Natural killer cell (primary cell): ENCODE data around the gene TMEM94. TPM values are rescaled to one million over a fixed set of nuclear protein-coding genes. Genes with fewer than 3 reads are reported as not detected.

Source experiments
- ATAC-seq, 3 donors: fragments of 150-1000 bp in 2 of 3; fragments of 200-7000 bp in 1 of 3; cut with Tn5 transposase; 1 replicate in 1 of 3; 2 replicates in 2 of 3; pipeline ENCODE4 v1.10.0; 2021; ENCODE audit warnings: mild to moderate bottlenecking in 2 of 3, moderate library complexity in 2 of 3
- DNase-seq, 2 donors: peaks; one replicate each; pipeline versions ENCODE4 v3.0.0 to v3.0.0-alpha.2; 2013 to 2021; ENCODE audit warnings: mixed read lengths in 1 of 2
- H3K27ac ChIP-seq: one replicate; pipeline ENCODE4 v1.5.1; 2013; ENCODE audit warnings: mild to moderate bottlenecking, low read length
- H3K27me3 ChIP-seq: one replicate; pipeline ENCODE4 v1.6.1; 2013; ENCODE audit warnings: low read length; ENCODE audit not compliant: control insufficient read depth, insufficient read depth
- H3K36me3 ChIP-seq: one replicate; pipeline ENCODE4 v1.6.1; 2013; ENCODE audit warnings: low read length; ENCODE audit not compliant: control insufficient read depth, insufficient read depth
- H3K4me1 ChIP-seq: one replicate; pipeline ENCODE4 v1.6.1; 2013; ENCODE audit warnings: low read length; ENCODE audit not compliant: control insufficient read depth, insufficient read depth
- H3K4me3 ChIP-seq: one replicate; pipeline ENCODE4 v1.5.1; 2013; ENCODE audit warnings: low read length
- H3K9me3 ChIP-seq: one replicate; pipeline ENCODE4 v1.6.1; 2013; ENCODE audit warnings: low read length; ENCODE audit not compliant: control insufficient read depth, insufficient read depth
- H3K27ac Mint-ChIP-seq, 2 donors: one replicate each; pipeline ENCODE4 v1.8.0; 2022; ENCODE audit warnings: mild to moderate bottlenecking in 2 of 2, mixed read lengths in 2 of 2, moderate library complexity in 1 of 2
- H3K27me3 Mint-ChIP-seq, 2 donors: one replicate each; pipeline ENCODE4 v1.8.0; 2022; ENCODE audit warnings: low read depth in 2 of 2, mixed read lengths in 2 of 2
- H3K36me3 Mint-ChIP-seq: one replicate; pipeline ENCODE4 v1.8.0; 2022; ENCODE audit warnings: mixed read lengths
- H3K4me1 Mint-ChIP-seq, 2 donors: one replicate each; pipeline ENCODE4 v1.8.0; 2022; ENCODE audit warnings: mixed read lengths in 2 of 2
- H3K4me3 Mint-ChIP-seq: one replicate; pipeline ENCODE4 v1.8.0; 2022; ENCODE audit warnings: mild to moderate bottlenecking, moderate library complexity, mixed read lengths
- H3K9me3 Mint-ChIP-seq, 2 donors: one replicate each; pipeline ENCODE4 v1.8.0; 2022; ENCODE audit warnings: mixed read lengths in 2 of 2
- WGBS: methylation state at CpG from one replicate; pipeline ENCODE4 v1.1.7; 2013; ENCODE audit warnings: missing lambda C conversion rate; ENCODE audit not compliant: insufficient coverage; 5-methylcytosine and 5-hydroxymethylcytosine counted together
- intact Hi-C: fragments of 100-400 bp; cut with micrococcal nuclease; formaldehyde crosslinking; loops from one replicate; pipeline ENCODE4 v1.14.2; 2022
- total RNA-seq, 4 donors: library from RNA; stranded (reverse); fragments of 120-200 nt in 1 of 4; gene quantifications; one replicate each; pipeline versions ENCODE4 v1.2.3 to v1.2.4, GENCODE V29; 2013 to 2022
- TF ChIP-seq, protein P1 (sequence below): fragments of 200-600 bp; IDR thresholded peaks from one replicate; pipeline ENCODE4 v1.8.0; 2022; ENCODE audit warnings: antibody characterized with exemption

TMEM94 gene
- total RNA-seq, 3 donors from 2014 or later (not counting 1 experiment from before 2014, with no cell fraction given), result 84.4 to 142 (median 104) TPM

DNA sequence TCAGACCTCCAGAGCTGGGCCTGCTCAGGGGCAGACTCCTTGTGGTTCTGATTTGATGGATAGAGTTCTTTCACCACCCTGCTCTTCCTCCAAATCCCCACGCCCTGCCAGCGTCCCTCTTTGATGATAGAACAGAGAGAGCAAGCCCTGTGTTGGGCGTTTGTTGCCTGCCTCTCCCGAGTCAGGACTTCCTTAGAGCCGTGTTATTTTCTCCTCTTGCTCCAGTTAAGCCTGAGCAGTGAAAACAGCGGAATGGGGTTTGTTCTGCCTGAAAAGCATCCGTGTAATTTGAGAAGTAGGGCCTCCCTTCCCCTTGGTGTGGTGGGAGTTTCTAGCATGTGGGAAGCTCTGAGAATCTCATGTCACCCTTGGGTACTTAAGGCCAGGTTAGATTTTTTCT is 22.1 kb downstream of the TMEM94 start:
- Mint-ChIP-seq H3K36me3 (no peaks in the 10 kb centered on the region), H3K27me3 (no peaks in the 10 kb centered on the region), H3K4me3 (no peak overlapping the region), H3K9me3 (no peaks in the 10 kb centered on the region), H3K27ac (no peak overlapping the region), H3K4me1 (peaks cover 5 to 9% of the 10 kb centered on the region in 2 donors)
- Histone ChIP-seq H3K27me3 (no peaks in the 10 kb centered on the region), H3K4me1 (no peaks in the 10 kb centered on the region), H3K4me3 (no peak overlapping the region), H3K36me3 (peaks cover 4% of the 10 kb centered on the region), H3K27ac (no peak overlapping the region), H3K9me3 (no peaks in the 10 kb centered on the region)
- TF ChIP-seq, protein P1, sequence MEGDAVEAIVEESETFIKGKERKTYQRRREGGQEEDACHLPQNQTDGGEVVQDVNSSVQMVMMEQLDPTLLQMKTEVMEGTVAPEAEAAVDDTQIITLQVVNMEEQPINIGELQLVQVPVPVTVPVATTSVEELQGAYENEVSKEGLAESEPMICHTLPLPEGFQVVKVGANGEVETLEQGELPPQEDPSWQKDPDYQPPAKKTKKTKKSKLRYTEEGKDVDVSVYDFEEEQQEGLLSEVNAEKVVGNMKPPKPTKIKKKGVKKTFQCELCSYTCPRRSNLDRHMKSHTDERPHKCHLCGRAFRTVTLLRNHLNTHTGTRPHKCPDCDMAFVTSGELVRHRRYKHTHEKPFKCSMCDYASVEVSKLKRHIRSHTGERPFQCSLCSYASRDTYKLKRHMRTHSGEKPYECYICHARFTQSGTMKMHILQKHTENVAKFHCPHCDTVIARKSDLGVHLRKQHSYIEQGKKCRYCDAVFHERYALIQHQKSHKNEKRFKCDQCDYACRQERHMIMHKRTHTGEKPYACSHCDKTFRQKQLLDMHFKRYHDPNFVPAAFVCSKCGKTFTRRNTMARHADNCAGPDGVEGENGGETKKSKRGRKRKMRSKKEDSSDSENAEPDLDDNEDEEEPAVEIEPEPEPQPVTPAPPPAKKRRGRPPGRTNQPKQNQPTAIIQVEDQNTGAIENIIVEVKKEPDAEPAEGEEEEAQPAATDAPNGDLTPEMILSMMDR, result no peak
- ATAC-seq (no peak), DNase-seq (no peak)
- 97% methylated on average over 7 of the region's 7 CpGs for WGBS
- intact Hi-C loops, result no loop called here

DNA sequence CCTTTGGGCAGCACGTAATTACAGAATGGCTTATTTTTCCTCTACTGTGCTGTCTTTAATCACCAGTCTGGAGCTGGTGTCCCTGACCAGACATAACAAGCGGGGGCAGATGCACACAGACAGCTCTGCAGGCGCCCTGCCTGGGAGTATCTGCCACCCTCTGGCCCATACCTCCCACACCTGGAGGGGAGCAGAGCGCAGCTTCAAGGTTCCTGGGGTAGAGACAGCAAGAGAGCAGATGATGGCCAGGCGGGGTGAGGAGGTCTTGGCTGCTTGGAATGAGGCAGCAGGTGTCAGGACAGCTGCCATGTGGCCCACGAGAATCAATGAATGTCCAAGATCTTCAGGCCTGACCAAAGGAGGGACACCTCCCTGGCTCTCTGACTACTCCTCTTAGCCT is 23.8 kb downstream of the TMEM94 start:
- intact Hi-C loops, result no loop called here
- TF ChIP-seq, protein P1, result no peak
- DNase-seq, result no peak

DNA sequence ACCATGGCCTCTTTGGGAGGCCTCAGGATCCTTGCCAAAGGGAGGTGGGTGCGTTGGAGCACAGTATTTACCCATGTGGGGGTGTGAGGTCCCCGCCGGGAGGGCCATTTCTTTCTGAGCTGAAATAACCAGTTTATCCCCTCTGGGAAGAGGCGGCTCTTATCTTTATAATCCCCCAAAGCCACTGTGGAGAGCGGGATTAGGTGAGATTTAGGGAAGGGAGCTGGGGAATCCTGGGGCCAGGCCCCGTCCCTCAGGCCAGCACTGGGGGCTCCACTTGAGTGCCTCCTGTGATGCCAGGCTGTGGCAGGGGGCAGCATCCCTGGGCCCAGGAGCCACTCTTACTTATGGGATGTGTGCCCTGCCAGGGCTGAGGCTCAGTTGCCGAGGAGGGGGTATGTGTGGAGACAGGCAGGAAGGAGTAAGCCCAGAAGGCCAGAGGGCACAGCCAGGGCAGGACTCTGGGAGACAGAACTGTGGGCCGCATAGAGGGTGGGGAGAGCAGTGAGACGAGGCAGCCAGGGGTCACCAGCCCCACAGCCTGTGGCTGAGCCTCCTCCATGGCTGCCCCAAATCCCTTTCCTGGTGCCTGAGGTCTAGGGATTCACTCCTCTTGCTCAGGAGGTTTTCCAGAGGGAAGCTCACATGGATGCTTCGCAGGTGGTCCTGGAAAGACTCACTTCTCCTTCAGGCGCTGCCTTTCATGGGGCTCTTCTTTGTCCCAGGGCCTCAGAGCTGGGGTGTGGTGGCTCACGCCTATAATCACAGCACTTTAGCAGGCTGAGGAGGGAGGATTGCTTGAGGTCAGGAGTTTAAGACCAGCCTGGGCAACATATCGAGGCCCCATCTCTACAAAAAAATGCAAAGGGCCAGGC is 25.0 kb downstream of the TMEM94 start:
- H3K9me3 Mint-ChIP-seq, result no peaks in the 10 kb centered on the region
- peak overlapping the region in 1 of 2 donors; percentile 70 for H3K27ac Mint-ChIP-seq
- H3K4me3 ChIP-seq, result no peak overlapping the region

More for the DNA sequence above, 23.8 kb downstream of the TMEM94 start:
- Histone ChIP-seq H3K4me3 (no peak overlapping the region), H3K36me3 (no peaks in the 10 kb centered on the region), H3K27ac (no peak overlapping the region), H3K4me1 (no peaks in the 10 kb centered on the region), H3K27me3 (no peaks in the 10 kb centered on the region), H3K9me3 (no peaks in the 10 kb centered on the region)
- H3K9me3 Mint-ChIP-seq, result no peaks in the 10 kb centered on the region
- ATAC-seq, result no peak
- H3K27ac Mint-ChIP-seq, result peak overlapping the region in 1 of 2 donors; percentile 70
- WGBS, result 96% methylated on average over 6 of the region's 6 CpGs
- no peak overlapping the region for H3K4me3 Mint-ChIP-seq
- H3K36me3 Mint-ChIP-seq, result no peaks in the 10 kb centered on the region
- H3K4me1 Mint-ChIP-seq, result peaks cover 5 to 9% of the 10 kb centered on the region in 2 donors
- H3K27me3 Mint-ChIP-seq, result no peaks in the 10 kb centered on the region

More for the DNA sequence above, 25.0 kb downstream of the TMEM94 start:
- TF ChIP-seq, protein P1, result no peak
- Mint-ChIP-seq H3K27me3 (no peaks in the 10 kb centered on the region), H3K36me3 (no peaks in the 10 kb centered on the region), H3K4me1 (peaks cover 3 to 12% of the 10 kb centered on the region in 2 donors), H3K4me3 (no peak overlapping the region)
- no peak for DNase-seq
- ATAC-seq, result no peak
- H3K36me3 ChIP-seq, result no peaks in the 10 kb centered on the region
- H3K27ac ChIP-seq, result no peak overlapping the region
- intact Hi-C loops, result no loop called here
- no peaks in the 10 kb centered on the region for H3K27me3 ChIP-seq
- peaks cover 3% of the 10 kb centered on the region for H3K4me1 ChIP-seq
- WGBS, result 95% methylated on average over 10 of the region's 13 CpGs
- H3K9me3 ChIP-seq, result no peaks in the 10 kb centered on the region
